Ovary (tissue), 9 donors: ENCODE data around the gene CMC4. TPM values are rescaled to one million over a fixed set of nuclear protein-coding genes. Genes with fewer than 3 reads are reported as not detected.

Experiments
- DNase-seq, 5 donors: peaks; one replicate each; pipeline ENCODE4 v3.0.0-alpha.2; 2019 to 2020
- H3K27ac ChIP-seq, 2 donors: fragments of 200-600 bp; one replicate each; pipeline versions ENCODE4 v1.5.1 to v1.8.0; 2019 to 2022
- H3K27me3 ChIP-seq: fragments of 200-600 bp; one replicate; pipeline ENCODE4 v1.8.0; 2022
- H3K36me3 ChIP-seq: fragments of 200-600 bp; sonication (generic); one replicate; pipeline ENCODE4 v1.5.1; 2019
- H3K4me1 ChIP-seq: one replicate; pipeline ENCODE4 v1.8.1; 2013; ENCODE audit warnings: mild to moderate bottlenecking, moderate library complexity; ENCODE audit not compliant: insufficient read depth
- H3K4me3 ChIP-seq: fragments of 200-600 bp; sonication (generic); one replicate; pipeline ENCODE4 v1.5.1; 2017
- H3K9me3 ChIP-seq, 2 donors: fragments of 200-600 bp in 1 of 2; sonication (generic) in 1 of 2; one replicate each; pipeline versions ENCODE4 v1.5.1 to v1.8.1; 2013 to 2019; ENCODE audit warnings: mild to moderate bottlenecking in 1 of 2, moderate library complexity in 1 of 2
- EP300 ChIP-seq: sonication (generic); formaldehyde crosslinking; IDR thresholded peaks from one replicate; pipeline ENCODE4 v1.6.1; 2017; ENCODE audit warnings: antibody characterized with exemption
- POLR2A ChIP-seq: fragments of 450-650 bp; IDR thresholded peaks from one replicate; pipeline ENCODE4 v1.6.1; 2017; ENCODE audit warnings: antibody characterized with exemption, mild to moderate bottlenecking, moderate library complexity
- WGBS, 3 donors: extraction: QIAGEN DNeasy Blood & Tissue Kit in 1 of 3; methylation state at CpG; one replicate each; pipeline versions ENCODE4 v1.1.5 to v1.1.7; 2013 to 2017; 5-methylcytosine and 5-hydroxymethylcytosine counted together
- intact Hi-C, 4 donors: fragments of 100-400 bp; cut with DNase I; formaldehyde crosslinking; loops; one replicate each; pipeline versions ENCODE4 v1.11.0 to v1.15.1; 2022 to 2023
- polyA plus RNA-seq, 2 donors: library from polyadenylated mRNA; stranded (reverse); fragments of 200-250 nt in 1 of 2; fragments of 350-450 nt in 1 of 2; fragmentation: Illumina TruSeq in 1 of 2; extraction: RNeasy Lipid Tissue Mini Kit (QIAGEN cat#74804) in 1 of 2; gene quantifications; one replicate each; pipeline ENCODE4 v1.2.3, GENCODE V29; 2013 to 2014
- total RNA-seq, 7 donors: library from RNA; depleted of rRNA in 2 of 7; stranded (reverse); fragments of >200 nt in 2 of 7; fragmentation: NEBNext Ultra II Directional in 3 of 7; extraction: Animal tissue kit (Norgen Biotek cat#: 25700) in 3 of 7; gene quantifications; one replicate each; pipeline versions ENCODE4 v1.1.0 to v1.2.4, GENCODE V29; 2016 to 2023
- TF ChIP-seq, protein P1 (sequence below), 3 donors: fragments of 450-650 bp in 2 of 3; fragments of 200-600 bp in 1 of 3; IDR thresholded peaks; one replicate each; pipeline versions ENCODE4 v1.5.1 to v1.8.0; 2016 to 2022; ENCODE audit warnings: antibody characterized with exemption in 3 of 3, mild to moderate bottlenecking in 1 of 3
- donor health status: DM: no; HTN: no; CAD: no; lungs with moderate emphysema.
- donor health status: DM: no; HTN: no; CAD: no.
- donor health status: Bipolar disorder and iron deficiency.
- donor health status: DM: yes; HTN: yes; CAD: no.
- donor health status: DM: no; HTN: no; CAD: no.
- donor health status: DM: yes; HTN: yes; CAD: no.

The CMC4 gene
- total and polyA plus RNA-seq, 9 donors = 5.2 to 34.1 (median 9.3) TPM

DNA sequence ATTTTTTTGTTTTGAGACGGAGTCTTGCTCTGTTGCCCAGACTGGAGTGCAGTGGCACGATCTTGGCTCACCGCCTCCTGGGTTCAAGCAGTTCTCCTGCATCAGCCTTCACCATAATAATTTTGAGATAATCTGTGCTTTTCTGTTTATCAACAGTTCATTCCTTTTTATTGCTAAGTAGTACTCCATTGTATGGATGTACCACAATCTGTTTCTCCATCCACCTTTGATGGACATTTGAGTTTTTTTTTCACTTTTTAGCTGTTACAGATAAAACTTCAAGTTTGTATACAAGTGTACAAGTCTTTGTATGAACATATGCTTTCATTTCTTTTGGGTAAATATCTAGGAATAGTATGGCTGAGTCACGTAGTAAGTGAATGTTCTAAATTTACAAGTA lies 35.2 kb downstream of the CMC4 start:
- TF ChIP-seq EP300 (no peak), POLR2A (no peak)
- TF ChIP-seq, protein P1, sequence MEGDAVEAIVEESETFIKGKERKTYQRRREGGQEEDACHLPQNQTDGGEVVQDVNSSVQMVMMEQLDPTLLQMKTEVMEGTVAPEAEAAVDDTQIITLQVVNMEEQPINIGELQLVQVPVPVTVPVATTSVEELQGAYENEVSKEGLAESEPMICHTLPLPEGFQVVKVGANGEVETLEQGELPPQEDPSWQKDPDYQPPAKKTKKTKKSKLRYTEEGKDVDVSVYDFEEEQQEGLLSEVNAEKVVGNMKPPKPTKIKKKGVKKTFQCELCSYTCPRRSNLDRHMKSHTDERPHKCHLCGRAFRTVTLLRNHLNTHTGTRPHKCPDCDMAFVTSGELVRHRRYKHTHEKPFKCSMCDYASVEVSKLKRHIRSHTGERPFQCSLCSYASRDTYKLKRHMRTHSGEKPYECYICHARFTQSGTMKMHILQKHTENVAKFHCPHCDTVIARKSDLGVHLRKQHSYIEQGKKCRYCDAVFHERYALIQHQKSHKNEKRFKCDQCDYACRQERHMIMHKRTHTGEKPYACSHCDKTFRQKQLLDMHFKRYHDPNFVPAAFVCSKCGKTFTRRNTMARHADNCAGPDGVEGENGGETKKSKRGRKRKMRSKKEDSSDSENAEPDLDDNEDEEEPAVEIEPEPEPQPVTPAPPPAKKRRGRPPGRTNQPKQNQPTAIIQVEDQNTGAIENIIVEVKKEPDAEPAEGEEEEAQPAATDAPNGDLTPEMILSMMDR (IDR thresholded peaks at IDR 0.05) = no peak
- H3K36me3 ChIP-seq = no peaks in the 10 kb centered on the region
- no peak overlapping the region for H3K4me3 ChIP-seq
- DNase-seq = no peak
- H3K9me3 ChIP-seq = no peaks in the 10 kb centered on the region
- H3K27ac ChIP-seq = no peak overlapping the region
- 92 to 95% (median 92%) methylated on average over 4 of the region's 4 CpGs for WGBS, 3 donors
- H3K4me1 ChIP-seq = no peaks in the 10 kb centered on the region
- no peaks in the 10 kb centered on the region for H3K27me3 ChIP-seq
- intact Hi-C loops = no loop called here

DNA sequence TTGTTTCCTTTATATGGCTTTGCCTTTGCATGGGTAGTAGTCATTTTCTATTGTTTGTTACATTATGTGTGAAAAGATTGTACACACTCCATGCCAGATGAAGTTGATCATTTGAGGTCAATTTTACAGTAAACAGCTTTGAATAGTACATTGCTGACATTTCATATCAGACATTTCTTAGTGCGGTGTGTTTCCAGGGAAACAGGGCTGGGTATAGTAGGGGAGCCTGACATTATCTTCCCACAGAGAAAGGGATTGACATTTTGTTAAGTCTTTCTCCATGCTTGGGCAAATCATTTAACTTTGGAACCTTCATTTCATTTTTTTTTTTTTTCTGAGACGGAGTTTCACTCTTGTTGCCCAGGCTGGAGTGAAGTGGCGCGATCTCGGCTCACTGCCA lies 39.3 kb downstream of the CMC4 start:
- Histone ChIP-seq H3K9me3 (no peaks in the 10 kb centered on the region), H3K27ac (no peak overlapping the region), H3K36me3 (no peaks in the 10 kb centered on the region), H3K4me1 (no peaks in the 10 kb centered on the region), H3K4me3 (no peak overlapping the region), H3K27me3 (no peaks in the 10 kb centered on the region)
- TF ChIP-seq EP300 (no peak), POLR2A (no peak)
- TF ChIP-seq, protein P1 (IDR thresholded peaks at IDR 0.05) = no peak
- DNase-seq = no peak
- intact Hi-C loops = no loop called here
- 78 to 87% (median 86%) methylated on average over 5 of the region's 5 CpGs for WGBS, 3 donors

DNA sequence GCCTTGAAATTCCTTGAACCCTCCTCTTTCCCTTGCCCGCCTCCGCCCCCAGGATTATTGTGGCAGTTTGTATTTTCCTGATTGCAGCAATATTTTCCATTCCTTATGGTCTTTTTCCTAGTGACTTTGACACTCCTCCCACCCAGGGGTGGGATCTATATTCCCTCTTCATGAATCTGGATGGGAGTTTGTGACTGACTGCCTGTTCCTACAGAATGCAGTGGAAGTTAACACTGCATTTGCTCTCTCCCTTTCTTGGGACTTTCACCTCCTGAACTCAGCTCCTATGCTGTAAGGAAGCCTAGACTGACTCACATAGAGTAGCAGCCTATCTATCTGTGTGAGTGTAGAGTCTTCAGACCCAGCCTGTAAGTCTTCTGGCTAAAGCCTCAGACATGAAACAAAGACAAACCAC lies 42.1 kb downstream of the CMC4 start:
- TF ChIP-seq POLR2A (no peak), EP300 (no peak)
- TF ChIP-seq, protein P1 (IDR thresholded peaks at IDR 0.05) = no peak
- no peaks in the 10 kb centered on the region for H3K36me3 ChIP-seq
- no peaks in the 10 kb centered on the region for H3K27me3 ChIP-seq
- DNase-seq = no peak
- H3K27ac ChIP-seq = no peak overlapping the region
- no peaks in the 10 kb centered on the region for H3K4me1 ChIP-seq
- no peak overlapping the region for H3K4me3 ChIP-seq
- no peaks in the 10 kb centered on the region for H3K9me3 ChIP-seq
- WGBS, 3 donors = 37 to 54% (median 44%) methylated on average over 2 of the region's 2 CpGs
- intact Hi-C loops = no loop called here

DNA sequence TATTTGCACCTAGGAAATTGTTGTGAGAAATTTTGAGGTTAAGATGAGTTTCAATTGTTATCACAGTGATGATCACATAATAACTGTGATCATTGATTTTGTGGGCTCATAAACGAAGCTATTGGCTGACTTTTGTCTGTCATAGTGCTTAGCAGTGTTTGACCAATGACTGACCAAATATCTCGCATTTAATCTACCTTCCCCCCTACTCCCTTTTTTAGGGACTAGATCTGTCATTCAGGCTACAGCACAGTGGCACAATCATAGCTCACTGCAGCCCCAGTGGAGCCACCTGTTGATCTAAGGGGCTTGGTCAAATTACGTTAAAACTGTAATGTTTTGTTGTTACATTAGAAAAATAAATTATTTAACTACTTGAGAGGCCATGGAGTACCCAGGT lies 42.8 kb downstream of the CMC4 start:
- H3K27me3 ChIP-seq = no peaks in the 10 kb centered on the region
- peak overlapping the region; percentile 75 for H3K4me3 ChIP-seq
- no peaks in the 10 kb centered on the region for H3K4me1 ChIP-seq
- TF ChIP-seq, protein P1 (IDR thresholded peaks at IDR 0.05) = no peak
- TF ChIP-seq EP300 (no peak), POLR2A (no peak)
- no peak overlapping the region for H3K27ac ChIP-seq
- WGBS, 3 donors = 25 to 38% (median 36%) methylated on average over 3 of the region's 3 CpGs
- no peak for DNase-seq
- H3K36me3 ChIP-seq = no peaks in the 10 kb centered on the region
- no peaks in the 10 kb centered on the region for H3K9me3 ChIP-seq
- intact Hi-C loops = no loop called here
